A673 (cell line): Measurements from ENCODE around the gene MRPS35. TPM values are rescaled to one million over a fixed set of nuclear protein-coding genes. Genes with fewer than 3 reads are reported as not detected.

Experiments used
- BruUV-seq: library from RNA; stranded (reverse); fragments of 400-500 nt; replicated peaks from 2 replicates; lab custom pipeline; 2021; lab: Mats Ljungman, UMichigan
- CTCF ChIA-PET: fragments of 300-600 bp; sonication (Branson Sonifier 250); formaldehyde crosslinking; loops from one replicate; lab custom pipeline; 2022; ENCODE audit warnings: antibody characterized with exemption; lab: Charles Lee
- POLR2A ChIA-PET: fragments of 300-600 bp; sonication (Branson Sonifier 250); formaldehyde crosslinking; loops from one replicate; lab custom pipeline; 2022; ENCODE audit warnings: antibody characterized with exemption; ENCODE audit not compliant: low non-redundant PET; lab: Charles Lee
- DNase-seq: peaks from one replicate; pipeline ENCODE4 v3.0.0-alpha.2; 2015; ENCODE audit warnings: low spot score
- H3K27ac ChIP-seq: fragments of 200-600 bp; sonication (generic); 2 replicates; pipeline ENCODE4 v1.5.1; 2016; ENCODE audit warnings: mixed run types, low read depth, mild to moderate bottlenecking, mixed read lengths, antibody characterized with exemption, low read length; ENCODE audit not compliant: poor library complexity, severe bottlenecking
- H3K27me3 ChIP-seq: fragments of 200-600 bp; sonication (generic); replicated peaks from 2 replicates; pipeline ENCODE4 v1.6.1; 2017; ENCODE audit warnings: mixed run types, low read depth, mild to moderate bottlenecking, mixed read lengths, antibody characterized with exemption, low read length; ENCODE audit not compliant: insufficient read depth, poor library complexity
- H3K36me3 ChIP-seq: fragments of 200-600 bp; sonication (generic); 2 replicates; pipeline ENCODE4 v1.6.1; 2016; ENCODE audit warnings: mixed run types, mild to moderate bottlenecking, mixed read lengths, antibody characterized with exemption, low read length; ENCODE audit not compliant: insufficient read depth, poor library complexity, severe bottlenecking
- H3K4me1 ChIP-seq: fragments of 200-600 bp; sonication (generic); 2 replicates; pipeline ENCODE4 v1.6.1; 2017; ENCODE audit warnings: mixed run types, mild to moderate bottlenecking, mixed read lengths, antibody characterized with exemption, low read length; ENCODE audit not compliant: insufficient read depth, poor library complexity, severe bottlenecking
- H3K4me3 ChIP-seq: fragments of 200-600 bp; sonication (generic); 2 replicates; pipeline ENCODE4 v1.5.1; 2016; ENCODE audit warnings: low read depth, mixed run types, mild to moderate bottlenecking, mixed read lengths, low read length; ENCODE audit not compliant: poor library complexity, severe bottlenecking
- H3K9me3 ChIP-seq: fragments of 200-600 bp; sonication (generic); 2 replicates; pipeline ENCODE4 v1.6.1; 2016; ENCODE audit warnings: mixed run types, low read depth, mild to moderate bottlenecking, mixed read lengths, antibody characterized with exemption, low read length; ENCODE audit not compliant: poor library complexity, severe bottlenecking
- CTCF ChIP-seq: fragments of 300-800, 200-600 bp; sonication (generic); conservative IDR thresholded peaks from 2 replicates; pipeline ENCODE4 v1.5.1; 2017; ENCODE audit warnings: low read depth, mild to moderate bottlenecking, antibody characterized with exemption, low read length, moderate library complexity, mixed read lengths
- EZH2 ChIP-seq: fragments of 200-600 bp; sonication (generic); IDR thresholded peaks from 2 replicates; pipeline ENCODE4 v1.6.1; 2017; ENCODE audit warnings: borderline replicate concordance, low read depth, mild to moderate bottlenecking, mixed read lengths, antibody characterized with exemption, low read length; ENCODE audit not compliant: poor library complexity, severe bottlenecking
- intact Hi-C: fragments of 100-400 bp; cut with micrococcal nuclease; formaldehyde crosslinking; loops from one replicate; pipeline ENCODE4 v1.10.0; 2022; ENCODE audit not compliant: unreplicated experiment
- total RNA-seq: library from RNA; stranded (reverse); gene quantifications from 2 replicates; pipeline ENCODE4 v1.2.3, GENCODE V29; 2021

Gene MRPS35
- total RNA-seq, 1 experiment from 2014 or later = 65.9 TPM

DNA sequence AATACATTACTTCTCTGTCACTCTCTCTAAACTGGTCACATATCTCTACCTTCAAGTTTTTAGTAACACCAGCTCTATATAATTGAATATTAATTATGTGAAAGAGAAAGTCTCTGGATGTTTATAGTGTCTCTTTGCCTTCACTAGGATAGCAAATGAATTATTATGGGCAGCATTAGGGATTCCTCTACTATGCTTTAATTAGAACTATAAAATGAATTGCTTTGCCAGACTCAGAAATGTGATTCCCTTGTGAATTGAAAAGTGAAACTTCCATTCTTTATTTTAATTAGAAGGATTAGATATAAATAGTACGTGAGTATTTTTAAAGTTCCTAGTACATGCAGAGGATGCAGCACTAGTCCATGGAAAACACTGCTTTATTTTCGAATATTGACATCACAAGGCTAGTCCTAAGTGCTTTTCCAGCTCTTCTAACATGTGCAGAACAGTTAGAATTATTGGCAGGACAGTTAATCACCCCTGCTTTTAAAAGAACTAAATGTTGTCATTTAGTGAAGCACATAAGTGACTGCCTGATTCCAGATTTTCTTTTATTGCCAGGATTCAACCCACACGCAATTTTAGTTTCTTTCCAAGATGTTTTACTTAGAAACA, 37.4 kb upstream of the MRPS35 start:
- BruUV-seq = no TSS peak
- H3K27ac ChIP-seq = no peak overlapping the region
- POLR2A ChIA-PET = no interaction called here

DNA sequence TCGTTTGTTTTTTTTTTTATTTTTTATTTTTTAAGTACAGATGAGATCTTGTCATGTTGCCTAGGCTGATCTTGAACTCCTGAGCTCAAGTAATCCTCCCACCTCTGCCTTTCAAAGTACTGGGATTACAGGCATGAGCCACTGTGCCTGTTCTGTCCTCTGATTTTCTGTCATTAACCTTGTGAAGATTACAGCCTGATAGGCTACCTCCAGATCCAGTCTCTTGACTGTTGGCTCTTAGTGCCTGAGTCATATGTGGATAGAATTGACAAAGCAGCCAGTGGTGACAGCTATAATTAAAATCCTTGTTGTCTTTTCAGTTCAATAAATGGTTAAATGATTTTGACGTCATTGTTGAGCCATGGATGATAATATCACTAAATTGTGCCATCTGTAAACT, 35.6 kb upstream of the MRPS35 start:
- intact Hi-C loops = no loop called here
- no peak for DNase-seq
- BruUV-seq = no TSS peak
- Histone ChIP-seq H3K4me1 (peaks cover 5% of the 10 kb centered on the region), H3K4me3 (no peak overlapping the region), H3K9me3 (no peaks in the 10 kb centered on the region), H3K36me3 (no peaks in the 10 kb centered on the region), H3K27ac (no peak overlapping the region), H3K27me3 (no peaks in the 10 kb centered on the region)
- CTCF ChIA-PET = no interaction called here
- POLR2A ChIA-PET = no interaction called here
- no peak for TF ChIP-seq EZH2
- no peak for TF ChIP-seq CTCF

More for the DNA sequence above, 37.4 kb upstream of the MRPS35 start:
- intact Hi-C loops = no loop called here
- no peak overlapping the region for H3K4me3 ChIP-seq
- CTCF ChIA-PET = no interaction called here
- H3K4me1 ChIP-seq = peaks cover 5% of the 10 kb centered on the region
- H3K27me3 ChIP-seq = no peaks in the 10 kb centered on the region
- no peak for DNase-seq
- no peaks in the 10 kb centered on the region for H3K36me3 ChIP-seq
- H3K9me3 ChIP-seq = no peaks in the 10 kb centered on the region
- TF ChIP-seq EZH2 = no peak
- no peak for TF ChIP-seq CTCF

- no peak for DNase-seq
- Histone ChIP-seq H3K4me1 (no peaks in the 10 kb centered on the region), H3K27ac (no peak overlapping the region), H3K36me3 (peaks cover 5% of the 10 kb centered on the region), H3K27me3 (no peaks in the 10 kb centered on the region), H3K4me3 (no peak overlapping the region), H3K9me3 (no peaks in the 10 kb centered on the region)
- POLR2A ChIA-PET = no interaction called here
- intact Hi-C loops = no loop called here
- no TSS peak for BruUV-seq
- TF ChIP-seq CTCF (no peak), EZH2 (no peak)
- CTCF ChIA-PET = no interaction called here
Measured at GRCh38 chr12:27680619-27681018, 30.0 kb upstream of the MRPS35 start.
